HepG2 (cell line): Measurements from ENCODE around the gene SPARC. TPM values are rescaled to one million over a fixed set of nuclear protein-coding genes. Genes with fewer than 3 reads are reported as not detected.

ENCODE experiments used
- ATAC-seq: fragments of 200-7000 bp; cut with Tn5 transposase; 3 replicates; pipeline ENCODE4 v1.9.1; 2020; ENCODE audit warnings: mild to moderate bottlenecking, moderate library complexity
- BruUV-seq: library from RNA; stranded (reverse); fragments of 400-500 nt; replicated peaks from 2 replicates; lab custom pipeline; 2021; lab: Mats Ljungman, UMichigan
- CTCF ChIA-PET: fragments of 300-600 bp; formaldehyde crosslinking; extraction: SDS; loops from one replicate; lab custom pipeline; 2021; ENCODE audit warnings: low total read pairs, inconsistent platforms, low intra/inter-chr PET ratio; lab: Yijun Ruan, JAX
- POLR2A ChIA-PET: fragments of 350-600 bp; sonication (Branson Sonifier 250); formaldehyde crosslinking; loops from one replicate; lab custom pipeline; 2020; ENCODE audit warnings: antibody characterized with exemption, inconsistent platforms; lab: Yijun Ruan, JAX
- DNase-seq: peaks from one replicate; pipeline ENCODE4 v3.0.0-alpha.2; 2015; ENCODE audit warnings: low spot score
- FAIRE-seq: peaks from 3 replicates; lab custom pipeline; 2011; peaks lifted over from hg19 to GRCh38; lab: Jason Lieb, UNC
- H2AFZ ChIP-seq: one replicate; pipeline ENCODE4 v1.6.1; 2011; ENCODE audit warnings: low read length, inconsistent platforms
- H3K27ac ChIP-seq: fragments of 300-600 bp; 3 replicates; pipeline ENCODE4 v1.8.0; 2011; ENCODE audit warnings: mixed run types, mild to moderate bottlenecking, mixed read lengths, low read length, inconsistent platforms; ENCODE audit not compliant: insufficient read depth; ENCODE audit errors: extremely low read length
- H3K27me3 ChIP-seq, 2 experiments: fragments of 200-600 bp in 1 of 2; 2 replicates in 1 of 2; 3 replicates in 1 of 2; pipeline versions ENCODE4 v1.6.0 to v1.8.0; 2011; ENCODE audit warnings: low read length in 2 of 2, mild to moderate bottlenecking in 2 of 2, moderate library complexity in 2 of 2, inconsistent platforms in 1 of 2; ENCODE audit not compliant: insufficient read depth in 2 of 2, control insufficient read depth in 1 of 2
- H3K36me3 ChIP-seq, 2 experiments: fragments of 200-600 bp in 1 of 2; replicated peaks in 1 of 2; 2 replicates in 1 of 2; 3 replicates in 1 of 2; pipeline versions ENCODE4 v1.5.1 to v1.8.0; 2011; ENCODE audit warnings: low read length in 2 of 2, inconsistent platforms in 1 of 2; ENCODE audit not compliant: insufficient read depth in 2 of 2, control insufficient read depth in 1 of 2
- H3K4me1 ChIP-seq: 2 replicates; pipeline ENCODE4 v1.5.1; 2012; ENCODE audit warnings: low read length, inconsistent platforms; ENCODE audit not compliant: insufficient read depth
- H3K4me2 ChIP-seq: 2 replicates; pipeline ENCODE4 v1.6.0; 2011; ENCODE audit warnings: low read depth, low read length, inconsistent platforms
- H3K4me3 ChIP-seq, 3 experiments: fragments of 200-600 bp in 1 of 3; sonication (generic), shearing (Covaris generic) in 1 of 3; replicated peaks in 1 of 3; 2 replicates each; pipeline ENCODE4 v1.5.1; 2011 to 2016; ENCODE audit warnings: low read length in 3 of 3, inconsistent platforms in 2 of 3, low read depth in 2 of 3, mild to moderate bottlenecking in 2 of 3, control low read depth in 1 of 3, mixed read lengths in 1 of 3; ENCODE audit not compliant: insufficient read depth in 1 of 3
- H3K79me2 ChIP-seq: one replicate; pipeline ENCODE4 v1.6.1; 2011; ENCODE audit warnings: low read length, inconsistent platforms; ENCODE audit not compliant: insufficient read depth
- H3K9ac ChIP-seq: 2 replicates; pipeline ENCODE4 v1.6.0; 2011; ENCODE audit warnings: mild to moderate bottlenecking, low read depth, low read length, inconsistent platforms; ENCODE audit not compliant: insufficient read depth
- H3K9me3 ChIP-seq: 2 replicates; pipeline ENCODE4 v1.5.1; 2012; ENCODE audit warnings: mild to moderate bottlenecking, low read length
- H4K20me1 ChIP-seq: 2 replicates; pipeline ENCODE4 v1.6.0; 2011; ENCODE audit warnings: inconsistent platforms, mild to moderate bottlenecking, low read length, moderate library complexity; ENCODE audit not compliant: insufficient read depth
- ETV5 ChIP-seq: IDR thresholded peaks from 2 replicates; pipeline ENCODE4 v1.6.1; 2018; ENCODE audit warnings: missing biosample characterization, missing genetic modification reagents, inconsistent platforms, borderline replicate concordance
- FOSL2 ChIP-seq: sonication (generic); formaldehyde crosslinking; IDR thresholded peaks from 2 replicates; pipeline ENCODE4 v1.4.0; 2020; ENCODE audit warnings: missing genetic modification reagents
- JUN ChIP-seq: sonication (generic); formaldehyde crosslinking; IDR thresholded peaks from 2 replicates; pipeline ENCODE4 v1.4.0; 2020; ENCODE audit warnings: mild to moderate bottlenecking, missing genetic modification reagents
- SOX13 ChIP-seq, 3 experiments: fragments of 450-650 bp in 1 of 3; sonication (generic) in 1 of 3; formaldehyde crosslinking in 1 of 3; IDR thresholded peaks in 2 of 3; conservative IDR thresholded peaks in 1 of 3; 2 replicates each; pipeline versions ENCODE4 v1.5.0 to v1.6.1; 2016 to 2020; ENCODE audit warnings: antibody characterized with exemption in 1 of 3, mild to moderate bottlenecking in 1 of 3, missing compliant biosample characterization in 1 of 3, missing genetic modification reagents in 1 of 3, moderate library complexity in 1 of 3
- SOX5 ChIP-seq: IDR thresholded peaks from 2 replicates; pipeline ENCODE4 v1.6.1; 2016; ENCODE audit warnings: borderline replicate concordance
- TRIM24 ChIP-seq: sonication (generic); formaldehyde crosslinking; IDR thresholded peaks from 2 replicates; pipeline ENCODE4 v1.8.0; 2022; ENCODE audit warnings: mild to moderate bottlenecking, missing genetic modification reagents
- ZNF546 ChIP-seq: sonication (generic); formaldehyde crosslinking; conservative IDR thresholded peaks from 2 replicates; pipeline ENCODE4 v1.8.1; 2023; ENCODE audit warnings: mild to moderate bottlenecking, missing genetic modification reagents
- ZNF7 ChIP-seq: IDR thresholded peaks from 2 replicates; pipeline ENCODE4 v1.6.1; 2016; ENCODE audit warnings: missing biosample characterization, missing genetic modification reagents
- WGBS: methylation state at CpG from one replicate; pipeline ENCODE4 v1.1.6; 2017; ENCODE audit warnings: low lambda C conversion rate; 5-methylcytosine and 5-hydroxymethylcytosine counted together
- in situ Hi-C: cut with HindIII; loops from 2 replicates; pipeline ENCODE4 v1.10.0; 2017; ENCODE audit warnings: low pct_unique_long_range_greater_than_20kb; ENCODE audit not compliant: extremely low pct_ligation_motif_present
- intact Hi-C: fragments of 100-400 bp; cut with micrococcal nuclease; formaldehyde crosslinking; loops from one replicate; pipeline ENCODE4 v1.10.0; 2022; ENCODE audit not compliant: unreplicated experiment
- polyA plus RNA-seq, 8 experiments: library from polyadenylated mRNA; depleted of rRNA in 3 of 8; stranded (reverse) in 7 of 8; unstranded in 1 of 8; fragments of >200 nt; fragmentation: Illumina TruSeq in 4 of 8; extraction: Trizol in 4 of 8; gene quantifications; 2 replicates each; pipeline versions ENCODE4 v1.2.1 to v1.2.3, GENCODE V29; 2011 to 2016; ENCODE audit warnings: low read depth in 4 of 8, missing spikeins in 1 of 8, mixed read lengths in 1 of 8; ENCODE audit not compliant: insufficient read depth in 1 of 8
- total RNA-seq, 5 experiments: library from RNA; depleted of rRNA; stranded (reverse); fragments of >200 nt; fragmentation: Illumina TruSeq; extraction: Trizol; gene quantifications; 2 replicates each; pipeline ENCODE4 v1.2.3, GENCODE V29; 2016; ENCODE audit warnings: low read depth in 1 of 5
- TF ChIP-seq, protein P1 (sequence below): IDR thresholded peaks from 2 replicates; pipeline ENCODE4 v1.6.1; 2016; ENCODE audit warnings: missing compliant biosample characterization, missing genetic modification reagents, borderline replicate concordance

The SPARC gene
- total and polyA plus RNA-seq, 2 of the 13 experiments (the other 11 are each of a cell fraction or from before 2014, with no cell fraction given), result 76.7 to 192 TPM

DNA sequence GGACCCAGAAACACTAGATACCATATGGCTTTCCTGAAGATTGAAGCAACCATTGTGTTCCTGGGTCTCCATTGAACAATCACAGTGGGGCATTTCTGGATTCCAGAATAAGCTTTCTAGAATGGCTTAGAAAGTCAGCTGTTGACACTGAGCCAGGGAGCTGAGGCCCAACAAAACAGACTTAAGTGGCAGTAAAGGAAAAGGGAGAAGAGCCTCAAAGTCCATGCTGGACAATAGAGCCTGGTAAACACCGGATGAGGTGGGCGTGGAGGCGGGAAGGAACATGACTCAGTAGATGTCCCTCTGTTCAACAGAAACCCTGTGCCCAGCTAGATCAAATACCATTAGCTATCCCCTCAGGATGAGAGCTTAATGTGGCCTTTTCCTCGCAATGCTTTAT lies 14.8 kb downstream of the SPARC start:
- H3K4me3 ChIP-seq, result no peak overlapping the region
- H3K9me3 ChIP-seq, result no peaks in the 10 kb centered on the region
- no peak for DNase-seq
- no peaks in the 10 kb centered on the region for H3K79me2 ChIP-seq
- no peaks in the 10 kb centered on the region; a peak in 1 of 5 replicates for H3K36me3 ChIP-seq
- WGBS, result 68% methylated on average over 2 of the region's 4 CpGs
- no peaks in the 10 kb centered on the region for H3K27me3 ChIP-seq
- H2AFZ ChIP-seq, result no peak overlapping the region
- TF ChIP-seq ETV5 (CRISPR knock-in tag), result peak; percentile 48; the same call in 1 of the 2 replicates
- TF ChIP-seq, protein P1, sequence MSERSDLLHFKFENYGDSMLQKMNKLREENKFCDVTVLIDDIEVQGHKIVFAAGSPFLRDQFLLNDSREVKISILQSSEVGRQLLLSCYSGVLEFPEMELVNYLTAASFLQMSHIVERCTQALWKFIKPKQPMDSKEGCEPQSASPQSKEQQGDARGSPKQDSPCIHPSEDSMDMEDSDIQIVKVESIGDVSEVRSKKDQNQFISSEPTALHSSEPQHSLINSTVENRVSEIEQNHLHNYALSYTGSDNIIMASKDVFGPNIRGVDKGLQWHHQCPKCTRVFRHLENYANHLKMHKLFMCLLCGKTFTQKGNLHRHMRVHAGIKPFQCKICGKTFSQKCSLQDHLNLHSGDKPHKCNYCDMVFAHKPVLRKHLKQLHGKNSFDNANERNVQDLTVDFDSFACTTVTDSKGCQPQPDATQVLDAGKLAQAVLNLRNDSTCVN (CRISPR knock-in tag), result peak; percentile 95
- no peak for TF ChIP-seq TRIM24 (CRISPR knock-in tag)
- no peak for TF ChIP-seq JUN
- TF ChIP-seq ZNF546 (CRISPR knock-in tag), result no peak
- peak; percentile 22; the same call in 1 of the 2 replicates for TF ChIP-seq SOX5 (CRISPR knock-in tag)
- no peak for TF ChIP-seq SOX13 (IDR thresholded peaks at IDR 0.05)
- peak in 1 of 2 experiments; percentile 60; a peak in 2 of 4 replicates for TF ChIP-seq SOX13 (CRISPR knock-in tag; conservative IDR thresholded peaks at IDR 0.05 in 1 of 2, IDR thresholded peaks at IDR 0.05 in 1 of 2)
- TF ChIP-seq ZNF7, result peak; percentile 92
- TF ChIP-seq FOSL2, result peak; percentile 44; the same call in 1 of the 2 replicates
- in situ Hi-C loops, result no loop called here
- H4K20me1 ChIP-seq, result no peaks in the 10 kb centered on the region
- ATAC-seq, result no peak; the same call in 2 of the 3 replicates
- intact Hi-C loops, result no loop called here
- peaks cover 27% of the 10 kb centered on the region for H3K4me1 ChIP-seq
- no peak for FAIRE-seq
- POLR2A ChIA-PET, result no interaction called here
- H3K27ac ChIP-seq, result no peak overlapping the region
- no TSS peak for BruUV-seq
- no peak overlapping the region for H3K9ac ChIP-seq
- H3K4me2 ChIP-seq, result no peak overlapping the region
- CTCF ChIA-PET, result no interaction called here
